ENCODE results near the gene FGFR1OP2.
A peak's percentile ranks its signal among the peaks of the same experiment; 100 is the strongest.

FGFR1OP2 gene

GRCh38 chr12:27005495-27005894 is 67.2 kb downstream of the FGFR1OP2 start:
- no peak for DNase-seq

GRCh38 chr12:27006797-27007467 is 68.7 kb downstream of the FGFR1OP2 start:
- no peak for DNase-seq

GRCh38 chr12:27008081-27008480 is 69.8 kb downstream of the FGFR1OP2 start:
- no peak for DNase-seq

- no peak for DNase-seq
Measured at GRCh38 chr12:27009881-27010301, 71.6 kb downstream of the FGFR1OP2 start.

- no peak for DNase-seq
Measured at GRCh38 chr12:27012239-27012981, 74.1 kb downstream of the FGFR1OP2 start.

- DNase-seq, result no peak
Measured at GRCh38 chr12:27012982-27013255, 74.6 kb downstream of the FGFR1OP2 start.

- DNase-seq, result peak; percentile 30
Measured at GRCh38 chr12:27013611-27014084, 75.4 kb downstream of the FGFR1OP2 start.

- DNase-seq, result peak; percentile 98
Measured at GRCh38 chr12:27014085-27014858, 76.0 kb downstream of the FGFR1OP2 start, which contains the start of gene TM7SF3. Gene TM7SF3 (minus strand): TSS chr12:27014384. CDS start chr12:27014168, 216 bp downstream.

- DNase-seq, result no peak
Measured at GRCh38 chr12:27014859-27015729, 76.8 kb downstream of the FGFR1OP2 start.

GRCh38 chr12:27015730-27016076 is 77.4 kb downstream of the FGFR1OP2 start:
- peak; percentile 9 for DNase-seq
